Smooth muscle cell (in vitro differentiated cells): ENCODE results near the gene AQP1. TPM values are rescaled to one million over a fixed set of nuclear protein-coding genes. Genes with fewer than 3 reads are reported as not detected.
A peak's percentile ranks its signal among the peaks of the same experiment; 100 is the strongest.

Source experiments
- DNase-seq: peaks from one replicate; lab custom pipeline; 2025; ENCODE audit not compliant: unreplicated experiment; lab: John Stamatoyannopoulos, UW
- H2AFZ ChIP-seq: fragments of 200-600 bp; sonication (generic); 2 replicates; pipeline ENCODE4 v1.6.0; 2016; ENCODE audit warnings: antibody characterized with exemption, low read depth, mild to moderate bottlenecking
- H3F3A ChIP-seq: fragments of 200-600 bp; sonication (generic); 2 replicates; pipeline ENCODE4 v1.6.0; 2017; ENCODE audit warnings: antibody characterized with exemption, low read depth
- H3K27ac ChIP-seq: fragments of 200-600 bp; sonication (generic); 2 replicates; pipeline ENCODE4 v1.5.1; 2016; ENCODE audit warnings: low read depth, mild to moderate bottlenecking
- H3K27me3 ChIP-seq: fragments of 200-600 bp; sonication (generic); 2 replicates; pipeline ENCODE4 v1.6.1; 2016; ENCODE audit warnings: low read depth, mild to moderate bottlenecking
- H3K36me3 ChIP-seq: fragments of 200-600 bp; sonication (generic); 2 replicates; pipeline ENCODE4 v1.5.1; 2016; ENCODE audit warnings: low read depth
- H3K4me1 ChIP-seq: fragments of 200-600 bp; sonication (generic); 2 replicates; pipeline ENCODE4 v1.5.1; 2016; ENCODE audit warnings: low read depth
- H3K4me2 ChIP-seq: fragments of 200-600 bp; sonication (generic); 2 replicates; pipeline ENCODE4 v1.6.0; 2016; ENCODE audit warnings: mild to moderate bottlenecking
- H3K4me3 ChIP-seq: fragments of 200-600 bp; sonication (generic); 2 replicates; pipeline ENCODE4 v1.5.1; 2016; ENCODE audit warnings: mild to moderate bottlenecking
- H3K79me2 ChIP-seq: fragments of 200-600 bp; sonication (generic); 2 replicates; pipeline ENCODE4 v1.6.0; 2016; ENCODE audit warnings: low read depth, mild to moderate bottlenecking
- H3K9ac ChIP-seq: fragments of 200-600 bp; sonication (generic); 2 replicates; pipeline ENCODE4 v1.6.0; 2016; ENCODE audit warnings: low read depth
- H3K9me3 ChIP-seq: fragments of 200-600 bp; sonication (generic); replicated peaks from 2 replicates; pipeline ENCODE4 v1.5.1; 2016; ENCODE audit warnings: low read depth
- H4K20me1 ChIP-seq: fragments of 200-600 bp; sonication (generic); 2 replicates; pipeline ENCODE4 v1.6.0; 2016; ENCODE audit warnings: low read depth
- WGBS: methylation state at CpG from one replicate; pipeline ENCODE4 v1.1.7; 2016; ENCODE audit warnings: low lambda C conversion rate; 5-methylcytosine and 5-hydroxymethylcytosine counted together
- polyA plus RNA-seq: library from polyadenylated mRNA; unstranded; fragments of >200 nt; fragmentation: Nextera tagmentation; extraction: Ambion mirVana; gene quantifications from 2 replicates; pipeline ENCODE4 v1.2.1, GENCODE V29; 2016
- total RNA-seq: library from RNA; depleted of rRNA; stranded (reverse); fragments of >200 nt; gene quantifications from 2 replicates; pipeline ENCODE4 v1.2.3, GENCODE V29; 2014
- TF ChIP-seq, protein P1 (sequence below): fragments of 200-600 bp; sonication (generic); IDR thresholded peaks from 2 replicates; pipeline ENCODE4 v1.5.1; 2017; ENCODE audit warnings: borderline replicate concordance, mild to moderate bottlenecking, antibody characterized with exemption; ENCODE audit not compliant: insufficient read depth, poor library complexity, severe bottlenecking

AQP1 gene
- total and polyA plus RNA-seq, 2 experiments from 2014 or later, result 2,330 to 2,747 TPM

DNA sequence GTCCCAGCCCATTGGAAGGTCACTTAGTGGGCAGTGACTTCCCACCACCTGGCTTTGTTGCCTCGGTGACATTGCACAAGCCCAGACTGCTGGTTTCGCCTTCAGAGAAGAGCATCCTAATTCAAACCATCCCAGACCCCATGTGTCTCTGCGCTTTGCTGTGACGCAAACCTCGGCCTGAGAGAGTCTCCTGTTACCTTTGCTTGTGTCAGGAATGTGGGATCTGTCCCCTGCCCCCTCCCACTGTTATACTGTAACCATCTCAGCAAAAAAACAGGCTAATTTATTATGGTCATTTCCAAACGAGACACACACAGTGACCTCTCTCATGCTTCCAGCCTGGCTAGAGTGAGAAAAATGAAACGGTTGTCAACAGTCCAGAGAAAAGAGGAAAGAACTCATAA is 25.0 kb upstream of the AQP1 start:
- Histone ChIP-seq H3K27me3 (no peaks in the 10 kb centered on the region), H3K4me1 (peaks cover 31% of the 10 kb centered on the region), H3K9ac (no peak overlapping the region), H2AFZ (no peak overlapping the region), H3K9me3 (no peaks in the 10 kb centered on the region), H3K27ac (peak overlapping the region; percentile 71), H3K79me2 (no peaks in the 10 kb centered on the region), H3K36me3 (no peaks in the 10 kb centered on the region), H3F3A (peaks cover 16% of the 10 kb centered on the region), H3K4me2 (peak overlapping the region; percentile 53), H4K20me1 (no peaks in the 10 kb centered on the region), H3K4me3 (no peak overlapping the region)
- DNase-seq, result no peak
- TF ChIP-seq, protein P1, sequence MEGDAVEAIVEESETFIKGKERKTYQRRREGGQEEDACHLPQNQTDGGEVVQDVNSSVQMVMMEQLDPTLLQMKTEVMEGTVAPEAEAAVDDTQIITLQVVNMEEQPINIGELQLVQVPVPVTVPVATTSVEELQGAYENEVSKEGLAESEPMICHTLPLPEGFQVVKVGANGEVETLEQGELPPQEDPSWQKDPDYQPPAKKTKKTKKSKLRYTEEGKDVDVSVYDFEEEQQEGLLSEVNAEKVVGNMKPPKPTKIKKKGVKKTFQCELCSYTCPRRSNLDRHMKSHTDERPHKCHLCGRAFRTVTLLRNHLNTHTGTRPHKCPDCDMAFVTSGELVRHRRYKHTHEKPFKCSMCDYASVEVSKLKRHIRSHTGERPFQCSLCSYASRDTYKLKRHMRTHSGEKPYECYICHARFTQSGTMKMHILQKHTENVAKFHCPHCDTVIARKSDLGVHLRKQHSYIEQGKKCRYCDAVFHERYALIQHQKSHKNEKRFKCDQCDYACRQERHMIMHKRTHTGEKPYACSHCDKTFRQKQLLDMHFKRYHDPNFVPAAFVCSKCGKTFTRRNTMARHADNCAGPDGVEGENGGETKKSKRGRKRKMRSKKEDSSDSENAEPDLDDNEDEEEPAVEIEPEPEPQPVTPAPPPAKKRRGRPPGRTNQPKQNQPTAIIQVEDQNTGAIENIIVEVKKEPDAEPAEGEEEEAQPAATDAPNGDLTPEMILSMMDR, result no peak
- WGBS, result 61% methylated on average over 7 of the region's 7 CpGs

DNA sequence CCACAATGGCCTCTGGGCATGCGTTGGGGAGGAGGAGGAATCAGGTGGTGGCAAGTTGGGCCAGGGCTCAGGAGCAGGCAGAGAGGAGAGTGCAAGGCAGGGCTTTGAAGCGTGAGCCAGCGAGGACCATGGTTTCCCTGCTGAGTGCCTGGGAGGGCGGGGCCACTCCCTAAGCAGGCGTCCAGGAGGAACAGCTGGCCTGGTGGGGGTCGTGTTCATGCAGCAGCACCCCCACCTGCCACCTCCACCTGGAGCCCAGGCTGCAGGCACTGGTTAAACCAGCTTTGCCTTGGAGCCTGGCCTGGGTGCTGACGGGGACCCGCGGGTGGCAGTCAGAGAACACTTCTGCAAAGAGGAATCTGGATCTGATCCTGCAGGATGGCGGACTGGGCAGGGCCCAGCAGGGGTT is 24.2 kb upstream of the AQP1 start:
- Histone ChIP-seq H3K4me2 (no peak overlapping the region), H3K27me3 (no peaks in the 10 kb centered on the region), H3K9ac (no peak overlapping the region), H3K79me2 (no peaks in the 10 kb centered on the region), H3K27ac (peak overlapping the region; percentile 71), H4K20me1 (no peaks in the 10 kb centered on the region), H3K9me3 (no peaks in the 10 kb centered on the region), H2AFZ (no peak overlapping the region), H3K4me1 (peaks cover 31% of the 10 kb centered on the region), H3F3A (peaks cover 16% of the 10 kb centered on the region), H3K36me3 (no peaks in the 10 kb centered on the region), H3K4me3 (no peak overlapping the region)
- TF ChIP-seq, protein P1, result no peak
- no peak for DNase-seq
- WGBS, result 66% methylated on average over 10 of the region's 10 CpGs

DNA sequence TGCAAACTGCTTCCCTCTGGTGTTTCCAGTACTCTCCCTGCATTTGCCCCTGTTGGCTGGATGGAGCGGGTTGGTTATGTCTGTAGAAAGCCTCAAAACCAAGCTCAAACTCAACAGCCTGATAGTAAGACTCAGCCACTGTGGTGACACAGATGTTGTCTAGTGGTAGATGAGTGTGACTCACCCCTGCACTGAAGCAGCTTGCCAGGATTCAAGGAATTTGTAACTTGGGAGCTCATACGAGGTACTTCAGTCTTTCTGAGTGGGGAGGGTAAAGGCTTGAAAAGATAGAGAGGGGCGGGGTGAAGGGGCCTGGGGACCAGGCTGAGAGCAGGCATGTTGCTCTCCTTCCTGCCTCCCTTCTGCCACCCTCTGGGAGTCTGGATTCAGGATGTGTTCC is 22.9 kb upstream of the AQP1 start:
- H3K79me2 ChIP-seq, result no peaks in the 10 kb centered on the region
- H4K20me1 ChIP-seq, result no peaks in the 10 kb centered on the region
- peak overlapping the region; percentile 71 for H3K27ac ChIP-seq
- peaks cover 34% of the 10 kb centered on the region for H3K4me1 ChIP-seq
- peak overlapping the region; percentile 14 for H3K9ac ChIP-seq
- TF ChIP-seq, protein P1, result no peak
- H3K4me2 ChIP-seq, result peak overlapping the region; percentile 46
- no peaks in the 10 kb centered on the region for H3K9me3 ChIP-seq
- no peaks in the 10 kb centered on the region for H3K27me3 ChIP-seq
- H2AFZ ChIP-seq, result no peak overlapping the region
- 20% methylated on average over 3 of the region's 3 CpGs for WGBS
- H3K4me3 ChIP-seq, result no peak overlapping the region
- no peak for DNase-seq
- H3K36me3 ChIP-seq, result no peaks in the 10 kb centered on the region
- H3F3A ChIP-seq, result peaks cover 16% of the 10 kb centered on the region

DNA sequence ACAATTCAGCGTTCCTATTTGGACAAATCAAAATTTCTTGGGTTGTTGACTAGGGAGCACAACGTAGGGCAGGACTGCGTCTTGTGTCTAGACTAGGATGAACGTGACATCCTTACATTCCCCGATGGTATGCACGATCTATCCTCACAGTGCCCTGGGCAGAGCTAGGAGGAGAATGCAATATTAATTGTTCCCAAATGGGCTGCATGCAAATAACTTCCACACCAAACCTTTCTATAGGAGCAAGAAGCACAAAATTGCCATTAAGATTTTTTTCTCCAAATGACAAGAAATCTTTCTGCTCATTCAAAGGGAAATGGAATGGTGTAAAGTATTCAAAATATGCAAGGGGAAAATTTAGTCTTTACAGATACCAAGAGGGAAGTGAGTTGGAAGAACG is 21.4 kb upstream of the AQP1 start:
- H3K27me3 ChIP-seq, result no peaks in the 10 kb centered on the region
- TF ChIP-seq, protein P1, result no peak
- H3K27ac ChIP-seq, result no peak overlapping the region
- no peak overlapping the region for H3K4me2 ChIP-seq
- H3K79me2 ChIP-seq, result no peaks in the 10 kb centered on the region
- H3K9me3 ChIP-seq, result no peaks in the 10 kb centered on the region
- H3K4me1 ChIP-seq, result peaks cover 34% of the 10 kb centered on the region
- DNase-seq, result no peak
- H3K36me3 ChIP-seq, result no peaks in the 10 kb centered on the region
- H3K9ac ChIP-seq, result no peak overlapping the region
- H3F3A ChIP-seq, result peaks cover 16% of the 10 kb centered on the region
- no peaks in the 10 kb centered on the region for H4K20me1 ChIP-seq
- H2AFZ ChIP-seq, result no peak overlapping the region
- no peak overlapping the region for H3K4me3 ChIP-seq
- 91% methylated on average over 7 of the region's 7 CpGs for WGBS
